Measurements from ENCODE around the gene SHISA7.

- TF ChIP-seq CTCF (IDR thresholded peaks at IDR 0.05) (no peak), POLR2A (IDR thresholded peaks at IDR 0.05; ENCODE audit: low read depth) (no peak)
Observed at GRCh38 chr19:55386493-55386971, 56.6 kb downstream of the SHISA7 start.

Measured in esophagus muscularis mucosa (tissue), 3 donors.